ENCODE measurements around the gene LETM1.

Gene LETM1

GRCh38 chr4:1821679-1822567 lies 34.0 kb downstream of the LETM1 start:
- no peak for TF ChIP-seq CTCF (IDR thresholded peaks at IDR 0.05; ENCODE audit: borderline replicate concordance, insufficient read depth, low read depth, low read length)

GRCh38 chr4:1819816-1820215 lies 36.1 kb downstream of the LETM1 start:
- TF ChIP-seq CTCF (IDR thresholded peaks at IDR 0.05; ENCODE audit: borderline replicate concordance, insufficient read depth, low read depth, low read length), result no peak
- no peak overlapping the region for H3K4me3 ChIP-seq (ENCODE audit: low read depth, low read length)

More at GRCh38 chr4:1821679-1822567, 34.0 kb downstream of the LETM1 start:
- no peak overlapping the region for H3K4me3 ChIP-seq (ENCODE audit: low read depth, low read length)

- no peak for TF ChIP-seq CTCF (IDR thresholded peaks at IDR 0.05; ENCODE audit: borderline replicate concordance, insufficient read depth, low read depth, low read length)
- no peak overlapping the region for H3K4me3 ChIP-seq (ENCODE audit: low read depth, low read length)
These were observed 36.7 kb downstream of the LETM1 start for GRCh38 chr4:1819284-1819683.

- TF ChIP-seq CTCF (IDR thresholded peaks at IDR 0.05; ENCODE audit: borderline replicate concordance, insufficient read depth, low read depth, low read length), result no peak
- H3K4me3 ChIP-seq (ENCODE audit: low read depth, low read length), result no peak overlapping the region
These were observed 39.7 kb downstream of the LETM1 start for GRCh38 chr4:1815997-1816860.

GRCh38 chr4:1815096-1815996 lies 40.6 kb downstream of the LETM1 start:
- TF ChIP-seq CTCF (IDR thresholded peaks at IDR 0.05; ENCODE audit: borderline replicate concordance, insufficient read depth, low read depth, low read length), result no peak

GRCh38 chr4:1814453-1814852 lies 41.5 kb downstream of the LETM1 start:
- no peak for TF ChIP-seq CTCF (IDR thresholded peaks at IDR 0.05; ENCODE audit: borderline replicate concordance, insufficient read depth, low read depth, low read length)
- no peak overlapping the region for H3K4me3 ChIP-seq (ENCODE audit: low read depth, low read length)

More at GRCh38 chr4:1815096-1815996, 40.6 kb downstream of the LETM1 start:
- H3K4me3 ChIP-seq (ENCODE audit: low read depth, low read length), result no peak overlapping the region
